HG02759 (cell line): ENCODE data around the gene MORC2.

Experiments
- ATAC-seq: cut with Tn5 transposase; IDR thresholded peaks from one replicate; pipeline ENCODE4 v1.9.1; 2021; ENCODE audit warnings: mild to moderate bottlenecking, moderate library complexity; ENCODE audit not compliant: unreplicated experiment

The MORC2 gene

GRCh38 chr22:30875481-30876215 lies 92.9 kb downstream of the MORC2 start:
- ATAC-seq = no peak
